Peyer's patch (tissue), 4 donors: ENCODE data around the gene TMEM238. TPM values are rescaled to one million over a fixed set of nuclear protein-coding genes. Genes with fewer than 3 reads are reported as not detected.

ENCODE experiments used
- DNase-seq, 3 donors: peaks; one replicate each; pipeline ENCODE4 v3.0.0-alpha.2; 2017 to 2019
- H3K27ac ChIP-seq, 4 donors: fragments of 200-600 bp; sonication (generic); one replicate each; pipeline ENCODE4 v1.5.1; 2016 to 2019
- H3K27me3 ChIP-seq, 2 donors: fragments of 200-600 bp; sonication (generic); one replicate each; pipeline ENCODE4 v1.5.1; 2019
- H3K36me3 ChIP-seq, 3 donors: fragments of 200-600 bp; sonication (generic); one replicate each; pipeline ENCODE4 v1.5.1; 2016 to 2019
- H3K4me1 ChIP-seq, 4 donors: fragments of 200-600 bp; sonication (generic); one replicate each; pipeline ENCODE4 v1.5.1; 2016 to 2019
- H3K4me3 ChIP-seq, 4 donors: fragments of 200-600 bp; sonication (generic); 1 replicate in 3 of 4; 2 replicates in 1 of 4; pipeline ENCODE4 v1.5.1; 2016 to 2019; ENCODE audit warnings: mild to moderate bottlenecking in 1 of 4
- H3K9me3 ChIP-seq, 4 donors: fragments of 200-600 bp; sonication (generic); one replicate each; pipeline ENCODE4 v1.5.1; 2016 to 2019; ENCODE audit warnings: mild to moderate bottlenecking in 1 of 4
- CTCF ChIP-seq, 6 experiments: fragments of 450-650 bp in 4 of 6; fragments of 200-600 bp in 2 of 6; sonication (generic) in 1 of 6; IDR thresholded peaks; one replicate each; pipeline ENCODE4 v1.5.1; 2017 to 2019; ENCODE audit warnings: antibody characterized with exemption in 6 of 6, mild to moderate bottlenecking in 3 of 6, moderate library complexity in 1 of 6
- POLR2A ChIP-seq, 2 donors: fragments of 450-650 bp; IDR thresholded peaks; one replicate each; pipeline ENCODE4 v1.5.1; 2017; ENCODE audit warnings: antibody characterized with exemption in 2 of 2, mild to moderate bottlenecking in 2 of 2, moderate library complexity in 2 of 2
- total RNA-seq, 4 donors: library from RNA; depleted of rRNA; stranded (reverse); fragments of >200 nt; gene quantifications; one replicate each; pipeline ENCODE4 v1.1.0, GENCODE V29; 2016

TMEM238 gene
- total RNA-seq, 4 donors from 2014 or later = 19.8 to 75.8 (median 61.6) TPM

- no peaks in the 10 kb centered on the region for H3K27me3 ChIP-seq
- no peak overlapping the region for H3K4me3 ChIP-seq
- TF ChIP-seq CTCF (IDR thresholded peaks at IDR 0.05) = no peak
- no peak for TF ChIP-seq POLR2A (IDR thresholded peaks at IDR 0.05)
- no peaks in the 10 kb centered on the region for H3K9me3 ChIP-seq
- no peak overlapping the region for H3K27ac ChIP-seq
- peaks cover 0 to 26% (median 0%) of the 10 kb centered on the region in 3 donors for H3K36me3 ChIP-seq
- no peak for DNase-seq
- peaks cover 0 to 17% (median 7%) of the 10 kb centered on the region in 4 donors for H3K4me1 ChIP-seq
These were observed 9.0 kb upstream of the TMEM238 start for GRCh38 chr19:55392820-55393761.

DNA sequence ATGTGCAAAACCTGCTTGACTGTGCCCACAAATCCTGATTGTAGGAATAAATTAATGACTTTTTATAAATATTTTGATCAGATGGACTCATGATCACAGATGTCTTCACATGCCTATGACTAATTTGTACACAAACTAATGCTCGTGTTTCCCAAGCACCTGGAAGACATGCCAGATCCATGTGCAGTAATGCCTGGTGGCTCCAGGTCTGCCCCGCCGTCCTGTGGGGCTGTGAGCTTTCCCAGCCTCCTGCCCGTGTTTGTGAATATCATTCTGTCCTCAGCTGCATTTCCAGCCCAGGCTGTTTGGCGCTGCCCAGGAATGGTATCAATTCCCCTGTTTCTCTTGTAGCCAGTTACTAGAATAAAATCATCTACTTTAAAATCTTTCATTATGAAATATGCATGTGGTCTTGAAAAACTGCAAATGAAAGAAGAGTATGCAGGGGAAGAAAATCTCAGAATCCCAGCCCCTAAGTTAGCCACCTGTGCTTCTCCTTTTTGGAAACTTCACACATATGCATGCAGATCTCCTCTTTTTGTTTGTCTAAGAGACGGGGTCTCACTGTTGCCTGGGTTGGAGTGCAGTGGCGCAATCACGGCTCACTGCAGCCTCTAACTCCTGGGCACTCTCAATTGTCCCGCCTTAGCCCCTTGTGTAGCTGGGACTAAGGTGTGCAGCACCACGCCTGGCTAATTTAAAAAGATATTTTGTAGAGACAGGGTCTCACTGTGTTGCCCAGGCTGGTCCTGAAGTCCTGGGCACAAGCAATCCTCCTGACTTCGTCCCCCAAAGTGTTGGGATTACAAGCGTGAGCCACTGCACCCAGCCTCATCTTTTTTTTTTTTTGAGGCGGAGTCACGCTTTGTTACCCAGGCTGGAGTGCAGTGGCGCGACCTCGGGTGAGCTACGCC lies 7.9 kb upstream of the TMEM238 start:
- no peak for TF ChIP-seq CTCF (IDR thresholded peaks at IDR 0.05)
- TF ChIP-seq POLR2A (IDR thresholded peaks at IDR 0.05) = no peak
- H3K9me3 ChIP-seq = no peaks in the 10 kb centered on the region
- H3K36me3 ChIP-seq = peaks cover 0 to 38% (median 0%) of the 10 kb centered on the region in 3 donors
- no peak overlapping the region for H3K4me3 ChIP-seq
- H3K27me3 ChIP-seq = no peaks in the 10 kb centered on the region
- H3K4me1 ChIP-seq = peaks cover 5 to 29% (median 18%) of the 10 kb centered on the region in 4 donors
- H3K27ac ChIP-seq = no peak overlapping the region
- DNase-seq = no peak

DNA sequence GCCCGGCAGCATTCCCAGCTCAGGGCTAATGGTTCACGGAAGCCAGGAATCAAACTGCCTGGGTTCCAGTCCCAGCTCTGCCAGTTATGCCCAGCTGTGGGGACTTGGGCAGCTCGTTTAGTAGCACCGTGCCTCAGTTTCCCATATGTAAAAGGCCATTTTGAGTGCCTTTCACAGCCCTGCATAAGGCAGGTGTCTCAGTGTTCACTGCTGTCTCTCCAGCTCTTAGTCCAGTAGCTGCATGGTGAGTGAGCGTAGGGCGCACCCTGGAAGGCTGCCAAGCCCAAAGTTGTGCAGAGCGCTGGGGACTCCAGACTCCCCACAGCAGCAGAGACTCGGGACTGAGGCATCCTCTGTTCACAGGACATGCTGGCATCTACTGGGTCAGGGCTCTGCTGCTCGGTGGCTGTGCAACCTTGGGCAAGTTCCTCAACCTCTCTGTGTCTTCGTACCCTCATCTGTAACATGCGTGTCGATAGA lies 7.1 kb upstream of the TMEM238 start:
- no peak for DNase-seq
- H3K9me3 ChIP-seq = no peaks in the 10 kb centered on the region
- H3K27ac ChIP-seq = no peak overlapping the region
- TF ChIP-seq POLR2A (IDR thresholded peaks at IDR 0.05) (no peak), CTCF (IDR thresholded peaks at IDR 0.05) (no peak)
- H3K36me3 ChIP-seq = peaks cover 0 to 40% (median 0%) of the 10 kb centered on the region in 3 donors
- H3K4me1 ChIP-seq = peaks cover 8 to 33% (median 22%) of the 10 kb centered on the region in 4 donors
- H3K4me3 ChIP-seq = no peak overlapping the region
- H3K27me3 ChIP-seq = no peaks in the 10 kb centered on the region

- DNase-seq = no peak
- H3K9me3 ChIP-seq = no peaks in the 10 kb centered on the region
- no peak overlapping the region for H3K27ac ChIP-seq
- no peak for TF ChIP-seq CTCF (IDR thresholded peaks at IDR 0.05)
- TF ChIP-seq POLR2A (IDR thresholded peaks at IDR 0.05) = no peak
- H3K36me3 ChIP-seq = peaks cover 0 to 40% (median 0%) of the 10 kb centered on the region in 3 donors
- H3K4me1 ChIP-seq = peaks cover 8 to 33% (median 22%) of the 10 kb centered on the region in 4 donors
- H3K27me3 ChIP-seq = no peaks in the 10 kb centered on the region
- no peak overlapping the region for H3K4me3 ChIP-seq
These were observed 6.4 kb upstream of the TMEM238 start for GRCh38 chr19:55390461-55390880.
